Heart left ventricle (tissue), 16 donors: Measurements from ENCODE around the gene PLBD2. TPM values are rescaled to one million over a fixed set of nuclear protein-coding genes. Genes with fewer than 3 reads are reported as not detected.

Experiments used
- ATAC-seq, 4 donors: fragments of 200-7000 bp; cut with Tn5 transposase; one replicate each; pipeline ENCODE4 v1.9.1; 2020 to 2022; ENCODE audit warnings: moderate library complexity in 4 of 4, mild to moderate bottlenecking in 3 of 4, moderate number of reproducible peaks in 1 of 4
- DNase-seq, 5 donors: peaks; one replicate each; pipeline ENCODE4 v3.0.0-alpha.2; 2020
- H3K27ac ChIP-seq, 12 donors: fragments of 200-600 bp; sonication (generic) in 4 of 12; one replicate each; pipeline versions ENCODE4 v1.5.0 to v1.8.0; 2016 to 2022; ENCODE audit warnings: mild to moderate bottlenecking in 2 of 12
- H3K27me3 ChIP-seq, 9 donors: fragments of 200-600 bp; sonication (generic) in 2 of 9; one replicate each; pipeline versions ENCODE4 v1.5.1 to v1.8.0; 2016 to 2022; ENCODE audit warnings: mild to moderate bottlenecking in 3 of 9
- H3K36me3 ChIP-seq, 9 donors: fragments of 200-600 bp; sonication (generic) in 2 of 9; one replicate each; pipeline versions ENCODE4 v1.5.0 to v1.8.0; 2018 to 2022; ENCODE audit warnings: mild to moderate bottlenecking in 2 of 9
- H3K4me1 ChIP-seq, 12 donors: fragments of 200-600 bp; sonication (generic) in 4 of 12; one replicate each; pipeline versions ENCODE4 v1.5.0 to v1.8.0; 2016 to 2022; ENCODE audit warnings: mild to moderate bottlenecking in 3 of 12
- H3K4me3 ChIP-seq, 12 donors: fragments of 200-600 bp; sonication (generic) in 4 of 12; one replicate each; pipeline versions ENCODE4 v1.5.0 to v1.8.0; 2017 to 2022; ENCODE audit warnings: mild to moderate bottlenecking in 9 of 12, moderate library complexity in 4 of 12
- H3K9me3 ChIP-seq, 12 donors: fragments of 200-600 bp; sonication (generic) in 4 of 12; one replicate each; pipeline versions ENCODE4 v1.5.0 to v1.8.0; 2016 to 2022; ENCODE audit warnings: mild to moderate bottlenecking in 1 of 12
- POLR2A ChIP-seq, 2 donors: fragments of 450-650 bp; IDR thresholded peaks; one replicate each; pipeline ENCODE4 v1.6.1; 2017; ENCODE audit warnings: antibody characterized with exemption in 2 of 2, mild to moderate bottlenecking in 2 of 2, moderate library complexity in 2 of 2
- WGBS, 4 donors: extraction: QIAGEN DNeasy Blood & Tissue Kit in 2 of 4; methylation state at CpG; one replicate each; pipeline versions ENCODE4 v1.1.5 to v1.1.7; 2013 to 2018; 5-methylcytosine and 5-hydroxymethylcytosine counted together
- intact Hi-C, 10 donors: fragments of 100-400 bp; cut with DNase I; formaldehyde crosslinking; loops; one replicate each; pipeline versions ENCODE4 v1.11.1 to v1.14.2; 2022
- long read RNA-seq, 3 donors: library from polyadenylated mRNA; unstranded; transcript quantifications; one replicate each; pipeline ENCODE4 v2.0.0, GENCODE V29; 2020 to 2021
- polyA plus RNA-seq, 2 donors: library from polyadenylated mRNA; stranded (reverse); fragments of 200-250 nt; gene quantifications; one replicate each; pipeline ENCODE4 v1.2.3, GENCODE V29; 2013
- total RNA-seq, 9 donors: library from RNA; depleted of rRNA in 2 of 9; stranded (reverse); fragments of >200 nt in 2 of 9; fragmentation: NEBNext Ultra II Directional in 3 of 9; extraction: Animal tissue kit (Norgen Biotek cat#: 25700) in 3 of 9; gene quantifications; one replicate each; pipeline versions ENCODE4 v1.1.0 to v1.2.4, GENCODE V29; 2016 to 2023
- TF ChIP-seq, protein P1 (sequence below), 12 donors: fragments of 200-600 bp; sonication (generic) in 4 of 12; IDR thresholded peaks; one replicate each; pipeline versions ENCODE4 v1.5.0 to v1.8.0; 2018 to 2022; ENCODE audit warnings: antibody characterized with exemption in 12 of 12, mild to moderate bottlenecking in 5 of 12
- donor health status: ischemic (EF 13 %, LVEDD 7.1; RV severe dilation, severe dysfunction).
- donor health status: healthy with polysubstance abuse.
- donor health status: DM: no; HTN: yes; CAD: no.
- donor health status: DM: no; HTN: no; CAD: no.
- donor health status: ischemic (EF 25% LVEDD 6.9; RV normal size, moderate dysfunction).
- donor health status: ischemic (EF 25% LVEDD 5.7; RV mildly dilated, moderate dysfunction).
- donor health status: healthy.
- donor health status: DM: yes; HTN: yes; CAD: no.
- donor health status: ischemic (EF 35%, LVEDD 5.7; RV mildly dilated, moderate dysfunction).
- donor health status: nonischemic (EF 11% LVEDD 7.7; RV severe dilation, severe dysfunction).
- donor health status: DM: yes; HTN: yes; CAD: no.
- donor health status: PGD.
- donor health status: ischemic (EF 29% LVEDD 5.4; RV normal size, mild dysfunction).
- donor health status: nonischemic (EF 23%, LVEDD 6.1; RV moderate dilation, normal function).

The PLBD2 gene, protein sequence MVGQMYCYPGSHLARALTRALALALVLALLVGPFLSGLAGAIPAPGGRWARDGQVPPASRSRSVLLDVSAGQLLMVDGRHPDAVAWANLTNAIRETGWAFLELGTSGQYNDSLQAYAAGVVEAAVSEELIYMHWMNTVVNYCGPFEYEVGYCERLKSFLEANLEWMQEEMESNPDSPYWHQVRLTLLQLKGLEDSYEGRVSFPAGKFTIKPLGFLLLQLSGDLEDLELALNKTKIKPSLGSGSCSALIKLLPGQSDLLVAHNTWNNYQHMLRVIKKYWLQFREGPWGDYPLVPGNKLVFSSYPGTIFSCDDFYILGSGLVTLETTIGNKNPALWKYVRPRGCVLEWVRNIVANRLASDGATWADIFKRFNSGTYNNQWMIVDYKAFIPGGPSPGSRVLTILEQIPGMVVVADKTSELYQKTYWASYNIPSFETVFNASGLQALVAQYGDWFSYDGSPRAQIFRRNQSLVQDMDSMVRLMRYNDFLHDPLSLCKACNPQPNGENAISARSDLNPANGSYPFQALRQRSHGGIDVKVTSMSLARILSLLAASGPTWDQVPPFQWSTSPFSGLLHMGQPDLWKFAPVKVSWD
- total RNA-seq (10 to 100 TPM; 28.8 to 66.6 (median 33.6) TPM), polyA plus RNA-seq (10 to 100 TPM; 15.6 to 17.5 TPM)
- long read RNA-seq, donor 1, full-length matches to known transcripts, result 8 of 18 reads
- long read RNA-seq, donor 1, partial matches to known transcripts, result 8 of 18 reads
- long read RNA-seq, donor 1, other reads (novel, unspliced or antisense), result 2 of 18 reads
- long read RNA-seq, donor 2, full-length matches to known transcripts, result 12 of 14 reads
- long read RNA-seq, donor 2, partial matches to known transcripts, result 2 of 14 reads
- long read RNA-seq, donor 2, other reads (novel, unspliced or antisense), result 0 of 14 reads
- long read RNA-seq, donor 3, full-length matches to known transcripts, result 5 of 13 reads
- long read RNA-seq, donor 3, partial matches to known transcripts, result 8 of 13 reads
- long read RNA-seq, donor 3, other reads (novel, unspliced or antisense), result 0 of 13 reads

GRCh38 chr12:113358381-113359132 is at the start of gene PLBD2:
Gene PLBD2 (plus strand): TSS chr12:113358587. CDS start chr12:113358601, 14 bp downstream.
- peak in 1 of 2 donors; percentile 81 for TF ChIP-seq POLR2A (IDR thresholded peaks at IDR 0.05)
- TF ChIP-seq, protein P1, sequence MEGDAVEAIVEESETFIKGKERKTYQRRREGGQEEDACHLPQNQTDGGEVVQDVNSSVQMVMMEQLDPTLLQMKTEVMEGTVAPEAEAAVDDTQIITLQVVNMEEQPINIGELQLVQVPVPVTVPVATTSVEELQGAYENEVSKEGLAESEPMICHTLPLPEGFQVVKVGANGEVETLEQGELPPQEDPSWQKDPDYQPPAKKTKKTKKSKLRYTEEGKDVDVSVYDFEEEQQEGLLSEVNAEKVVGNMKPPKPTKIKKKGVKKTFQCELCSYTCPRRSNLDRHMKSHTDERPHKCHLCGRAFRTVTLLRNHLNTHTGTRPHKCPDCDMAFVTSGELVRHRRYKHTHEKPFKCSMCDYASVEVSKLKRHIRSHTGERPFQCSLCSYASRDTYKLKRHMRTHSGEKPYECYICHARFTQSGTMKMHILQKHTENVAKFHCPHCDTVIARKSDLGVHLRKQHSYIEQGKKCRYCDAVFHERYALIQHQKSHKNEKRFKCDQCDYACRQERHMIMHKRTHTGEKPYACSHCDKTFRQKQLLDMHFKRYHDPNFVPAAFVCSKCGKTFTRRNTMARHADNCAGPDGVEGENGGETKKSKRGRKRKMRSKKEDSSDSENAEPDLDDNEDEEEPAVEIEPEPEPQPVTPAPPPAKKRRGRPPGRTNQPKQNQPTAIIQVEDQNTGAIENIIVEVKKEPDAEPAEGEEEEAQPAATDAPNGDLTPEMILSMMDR (IDR thresholded peaks at IDR 0.05), result no peak
- peak within 1 kb of the TSS; percentile 47 to 93 (median 86) for H3K27ac ChIP-seq
- H3K4me3 ChIP-seq, result peak within 1 kb of the TSS; percentile 47 to 94 (median 78)
- intact Hi-C loops, result loop anchor here in 4 of 10 donors (1.0 to 5.0 kb wide), 4 partner anchors 23 to 171 kb away; partner anchors contain the start of genes SLC8B1 (in 4 of the 4), DDX54 (in 1 of the 4) and RITA1 (in 1 of the 4)
- H3K36me3 ChIP-seq, result peaks cover 0 to 13% (median 0%) of the 10 kb centered on the region in 9 donors
- DNase-seq, result peak; percentile 95 to 97 (median 95)
- no peaks in the 10 kb centered on the region for H3K27me3 ChIP-seq
- peak; percentile 96 to 98 (median 96) for ATAC-seq
- H3K4me1 ChIP-seq, result peaks cover 0 to 38% (median 10%) of the 10 kb centered on the region in 12 donors
- 0 to 1% (median 1%) methylated on average over 14 to 67 of the region's 67 CpGs for WGBS, 4 donors
- H3K9me3 ChIP-seq, result no peaks in the 10 kb centered on the region

DNA sequence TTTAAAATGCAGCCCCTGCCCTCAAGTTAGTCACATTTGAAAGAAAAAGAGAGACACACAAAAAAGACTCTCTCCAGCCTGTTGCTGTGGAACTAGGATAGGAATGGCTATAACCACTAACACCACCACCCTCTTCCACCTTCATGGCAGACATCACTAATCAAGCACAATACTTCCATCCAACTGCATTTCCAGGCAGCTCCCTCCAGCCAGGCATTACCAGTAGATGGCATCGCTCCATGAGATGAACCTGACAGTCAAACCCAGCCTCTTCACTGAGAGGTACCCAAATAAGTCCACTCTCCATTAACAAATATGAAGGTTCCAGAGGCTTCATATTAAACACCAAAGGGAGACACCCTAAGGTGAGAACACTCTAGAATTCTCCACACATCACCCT is 47.9 kb upstream of the PLBD2 start:
- DNase-seq, result no peak
- no peak for ATAC-seq
- Histone ChIP-seq H3K27ac (no peak overlapping the region), H3K4me3 (no peak overlapping the region), H3K4me1 (peaks cover 0 to 4% (median 0%) of the 10 kb centered on the region in 12 donors), H3K36me3 (peaks cover 0 to 100% (median 76%) of the 10 kb centered on the region in 9 donors), H3K9me3 (no peaks in the 10 kb centered on the region), H3K27me3 (no peaks in the 10 kb centered on the region)
- intact Hi-C loops, result loop anchor here in 7 of 10 donors (5.0 to 10.0 kb wide), 6 partner anchors 112 to 604 kb away; partner anchors contain the start of gene SDSL (in 2 of the 7)
- TF ChIP-seq POLR2A (IDR thresholded peaks at IDR 0.05), result no peak
- TF ChIP-seq, protein P1 (IDR thresholded peaks at IDR 0.05), result no peak
- WGBS, 4 donors, result 100% methylated on average over 1 of the region's 1 CpG

GRCh38 chr12:113314121-113314529 is 44.3 kb upstream of the PLBD2 start:
- Histone ChIP-seq H3K9me3 (no peaks in the 10 kb centered on the region), H3K36me3 (peaks cover 0 to 99% (median 74%) of the 10 kb centered on the region in 9 donors), H3K27me3 (no peaks in the 10 kb centered on the region), H3K4me1 (peaks cover 0 to 4% (median 0%) of the 10 kb centered on the region in 12 donors), H3K4me3 (no peak overlapping the region), H3K27ac (no peak overlapping the region)
- intact Hi-C loops, result loop anchor here in 7 of 10 donors (5.0 to 10.0 kb wide), 6 partner anchors 108 to 601 kb away; partner anchors contain the start of gene SDSL (in 2 of the 7)
- no peak for DNase-seq
- WGBS, 4 donors, result 68 to 77% (median 73%) methylated on average over 7 of the region's 7 CpGs
- peak in 1 of 4 donors; percentile 36 for ATAC-seq
- TF ChIP-seq, protein P1 (IDR thresholded peaks at IDR 0.05), result no peak
- TF ChIP-seq POLR2A (IDR thresholded peaks at IDR 0.05), result no peak
